CD4-positive, alpha-beta T cell treated with Interleukin-4 for 1 hour (primary cell): ENCODE data around the gene PLCL2.

Experiments
- DNase-seq, 2 donors: peaks; one replicate each; pipeline ENCODE4 v3.0.0-alpha.2; 2020 to 2022

The PLCL2 gene

GRCh38 chr3:17129556-17129955 lies 244.8 kb downstream of the PLCL2 start:
- DNase-seq, result no peak

DNA sequence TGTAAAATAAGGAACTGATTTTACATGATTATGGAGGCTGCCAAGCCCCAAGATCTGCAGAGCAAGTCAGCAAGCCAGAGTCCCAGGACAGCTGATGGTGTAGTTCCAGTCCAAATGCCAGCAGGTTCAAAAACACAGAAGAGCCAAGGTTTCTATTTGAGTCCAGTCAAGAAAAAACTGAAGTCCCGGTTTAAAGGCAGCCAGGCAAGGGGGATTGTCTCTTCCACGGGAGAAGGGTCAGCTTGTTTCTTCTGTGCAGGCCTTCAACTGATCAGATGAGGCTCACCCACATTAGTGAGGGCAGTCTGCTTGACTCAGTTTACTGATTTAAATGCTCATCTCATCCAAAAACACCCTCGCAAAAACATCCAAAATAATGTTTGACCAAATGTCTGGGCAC lies 246.2 kb downstream of the PLCL2 start:
- DNase-seq, result no peak

DNA sequence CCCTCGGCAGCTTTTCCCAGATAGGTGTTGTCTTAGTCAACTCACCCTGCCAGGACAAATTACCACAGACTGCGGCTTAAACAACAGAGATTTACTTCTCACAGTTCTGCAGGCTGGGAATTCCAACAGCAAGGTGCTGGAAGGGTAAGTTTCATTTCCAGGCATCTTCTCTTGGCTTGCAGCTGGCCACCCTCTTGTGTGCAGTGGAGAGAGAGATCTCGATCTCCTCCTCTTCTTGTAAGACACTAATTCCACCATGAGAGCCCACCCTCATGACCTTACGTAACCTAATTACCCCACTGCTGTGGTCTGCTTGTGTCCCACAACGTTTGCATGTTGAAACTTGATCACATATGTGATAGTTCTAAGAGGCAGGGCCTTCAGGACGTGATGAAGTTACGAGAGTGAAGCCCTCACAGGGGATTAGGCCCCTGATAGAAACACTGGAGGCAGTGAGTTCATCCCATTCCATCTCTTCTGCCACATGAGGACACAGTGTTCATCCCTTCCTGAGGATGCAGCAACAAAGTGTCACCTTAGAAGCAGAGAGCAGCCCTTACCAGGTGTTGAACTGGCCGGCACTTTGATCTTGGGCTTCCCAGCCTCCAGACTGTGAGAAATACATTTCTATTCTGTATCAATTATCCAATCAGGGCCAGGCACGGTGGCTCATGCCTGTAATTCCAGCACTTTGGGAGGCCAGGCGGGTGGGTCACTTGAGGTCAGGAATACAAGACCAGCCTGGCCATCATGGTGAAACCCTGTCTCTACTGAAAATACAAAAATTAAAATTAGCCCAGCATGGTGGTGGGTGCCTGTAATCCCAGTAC lies 247.7 kb downstream of the PLCL2 start:
- DNase-seq, result no peak

DNA sequence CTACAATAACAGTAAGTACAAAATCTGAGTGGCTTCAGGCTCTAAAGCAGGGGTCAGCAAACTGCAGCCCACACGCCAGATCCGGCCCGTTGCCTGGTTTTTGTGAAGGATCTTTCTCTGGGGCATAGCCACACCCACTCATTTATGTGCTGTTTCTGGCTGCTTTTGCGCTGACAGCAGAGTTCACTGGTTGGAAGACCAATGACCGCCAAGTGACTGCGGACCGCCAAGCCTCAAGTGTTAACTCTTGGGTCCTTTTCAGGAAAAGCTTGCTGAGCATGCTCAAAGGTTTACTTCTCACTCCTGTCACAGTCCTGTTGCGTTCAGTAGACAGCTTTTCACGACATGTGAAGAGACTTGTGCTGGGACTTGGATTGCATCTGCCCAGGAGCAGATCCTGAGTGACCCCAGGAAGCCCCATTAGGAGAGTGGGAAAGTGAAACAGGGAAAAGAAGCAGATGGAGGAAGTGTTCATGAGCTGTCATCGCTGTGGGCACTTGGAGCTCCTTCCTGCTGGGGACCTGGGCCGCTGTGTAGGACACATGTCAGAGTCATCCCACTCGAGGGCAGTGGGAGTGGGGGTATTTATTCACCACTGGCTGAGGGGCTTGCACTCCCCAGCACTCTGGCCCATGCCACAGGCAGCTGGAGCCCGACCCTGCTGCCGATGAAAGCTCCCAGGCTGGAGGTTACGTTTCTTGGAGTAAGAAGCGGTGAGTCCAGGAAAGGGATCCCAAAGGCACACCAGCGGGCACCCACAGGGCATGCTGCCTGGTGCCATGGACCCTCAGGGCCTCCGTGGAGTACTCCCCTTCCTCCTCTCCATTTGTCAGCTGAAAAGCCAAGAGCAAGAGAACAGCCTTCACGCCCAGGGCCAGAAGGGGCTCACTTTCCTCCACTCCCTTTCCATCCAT lies 249.1 kb downstream of the PLCL2 start:
- DNase-seq, result no peak

GRCh38 chr3:17135696-17136095 lies 250.9 kb downstream of the PLCL2 start:
- no peak for DNase-seq

GRCh38 chr3:17136136-17136721 lies 251.5 kb downstream of the PLCL2 start:
- no peak for DNase-seq

DNA sequence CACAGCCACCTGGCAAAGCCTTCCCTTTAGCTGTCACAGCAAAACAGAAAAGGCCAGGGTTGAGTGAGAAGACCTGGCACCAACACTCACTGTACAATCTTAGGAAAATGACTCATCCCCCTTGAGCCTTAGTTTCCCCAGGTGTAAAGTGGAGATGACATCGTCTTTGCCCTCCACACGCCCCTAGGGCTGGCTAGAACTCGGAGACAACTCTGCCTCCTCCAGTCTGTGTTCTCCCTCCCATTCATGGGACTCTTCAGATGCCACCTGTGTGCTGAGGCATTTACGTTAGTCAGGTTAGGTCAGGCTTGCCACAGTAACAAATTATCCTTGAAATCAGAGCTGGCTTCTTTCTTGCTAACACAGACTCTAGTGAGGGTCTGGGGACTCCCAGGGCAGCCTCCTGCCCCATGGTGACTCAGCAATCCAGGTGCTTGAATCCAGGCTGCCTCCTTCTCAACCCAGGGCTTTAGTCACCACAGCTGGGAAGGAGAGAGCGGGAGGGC lies 252.6 kb downstream of the PLCL2 start:
- DNase-seq, result peak in 1 of 2 donors; percentile 10

DNA sequence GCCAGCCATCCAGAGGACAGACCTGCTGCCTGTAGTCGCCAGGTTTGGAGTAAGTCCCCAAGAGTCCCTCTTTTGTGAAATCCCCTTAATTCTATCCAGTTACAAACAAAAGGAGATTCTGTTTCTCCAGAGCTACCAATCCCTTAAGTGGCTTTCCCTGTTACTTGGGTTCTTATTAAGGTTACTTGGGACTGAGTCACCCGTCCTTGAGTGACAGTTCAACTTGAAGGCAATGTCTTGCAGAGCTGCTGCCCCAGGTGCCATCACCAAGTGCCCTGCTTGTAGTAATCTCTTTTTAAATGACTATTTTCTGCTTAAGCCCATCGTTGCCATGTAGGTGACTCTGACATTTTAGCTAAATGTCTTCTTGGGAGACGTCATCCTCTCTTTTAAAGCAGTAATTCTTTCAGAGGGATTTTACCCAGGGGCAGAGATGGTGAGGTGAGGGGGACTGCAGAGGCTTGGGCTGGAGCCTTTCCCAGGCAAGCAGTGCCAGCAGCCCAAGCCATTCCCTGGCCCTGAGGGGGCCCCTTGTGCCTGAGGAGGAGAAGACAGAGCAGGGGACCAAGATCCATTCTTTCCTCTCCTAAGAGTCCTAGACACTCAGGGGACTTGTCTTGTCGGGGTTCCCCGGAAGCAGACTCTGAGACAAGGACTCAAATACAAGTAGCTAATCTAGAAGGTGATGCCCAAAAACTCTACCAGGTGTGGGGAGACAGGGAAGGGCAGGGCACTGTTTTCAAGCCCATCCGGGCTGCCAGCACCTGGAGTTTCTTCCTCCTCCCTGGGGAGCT lies 253.7 kb downstream of the PLCL2 start:
- DNase-seq, result peak in 1 of 2 donors; percentile 4
